ENCODE measurements around the gene TSKU.
"Not testable (repeated sequence)": the region's sequence is repeated elsewhere in the genome, so short reads cannot be mapped to it uniquely, and the experiment has no call there.

TSKU gene

DNA sequence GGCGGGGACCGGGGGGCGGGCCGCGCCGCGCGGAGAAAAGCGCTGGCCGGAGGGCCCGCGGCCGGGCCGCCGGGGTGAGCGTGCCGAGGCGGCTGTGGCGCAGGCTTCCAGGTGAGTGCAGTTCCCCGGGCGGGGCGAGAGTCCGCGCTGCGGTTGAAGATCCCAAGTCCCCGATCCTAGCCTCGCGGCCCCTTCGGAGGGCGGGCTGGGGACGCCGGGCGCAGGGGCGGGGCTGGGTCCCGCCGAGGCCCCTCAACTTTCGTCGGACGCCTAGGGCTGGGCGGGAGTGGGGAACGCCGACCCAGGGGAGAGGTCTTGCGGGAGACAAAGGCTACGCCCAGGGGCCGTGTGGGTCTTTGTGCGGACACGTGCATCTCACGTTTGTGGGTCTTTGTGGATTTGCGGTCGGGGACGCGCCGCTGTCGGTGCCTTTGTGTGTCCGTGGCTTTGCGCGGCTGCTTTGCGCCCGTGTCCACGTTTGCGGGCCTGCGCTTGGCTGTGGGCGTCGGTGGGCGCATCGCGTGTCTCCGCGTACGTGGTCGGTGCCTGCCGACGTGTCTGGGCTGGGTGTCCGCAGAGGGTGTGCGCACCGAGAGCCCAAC lies at the start of gene TSKU:
Gene TSKU, plus strand, starts transcription at position 63 of the 602 bp plus-strand sequence. CDS start 12,261 bp downstream, outside the sequence.
- TF ChIP-seq, protein P1, sequence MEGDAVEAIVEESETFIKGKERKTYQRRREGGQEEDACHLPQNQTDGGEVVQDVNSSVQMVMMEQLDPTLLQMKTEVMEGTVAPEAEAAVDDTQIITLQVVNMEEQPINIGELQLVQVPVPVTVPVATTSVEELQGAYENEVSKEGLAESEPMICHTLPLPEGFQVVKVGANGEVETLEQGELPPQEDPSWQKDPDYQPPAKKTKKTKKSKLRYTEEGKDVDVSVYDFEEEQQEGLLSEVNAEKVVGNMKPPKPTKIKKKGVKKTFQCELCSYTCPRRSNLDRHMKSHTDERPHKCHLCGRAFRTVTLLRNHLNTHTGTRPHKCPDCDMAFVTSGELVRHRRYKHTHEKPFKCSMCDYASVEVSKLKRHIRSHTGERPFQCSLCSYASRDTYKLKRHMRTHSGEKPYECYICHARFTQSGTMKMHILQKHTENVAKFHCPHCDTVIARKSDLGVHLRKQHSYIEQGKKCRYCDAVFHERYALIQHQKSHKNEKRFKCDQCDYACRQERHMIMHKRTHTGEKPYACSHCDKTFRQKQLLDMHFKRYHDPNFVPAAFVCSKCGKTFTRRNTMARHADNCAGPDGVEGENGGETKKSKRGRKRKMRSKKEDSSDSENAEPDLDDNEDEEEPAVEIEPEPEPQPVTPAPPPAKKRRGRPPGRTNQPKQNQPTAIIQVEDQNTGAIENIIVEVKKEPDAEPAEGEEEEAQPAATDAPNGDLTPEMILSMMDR (IDR thresholded peaks at IDR 0.05; ENCODE audit: insufficient read depth, low read depth, low read length, missing control alignments) = no peak
- DNase-seq (ENCODE audit: low read depth) = peak; percentile 36

GRCh38 chr11:76733906-76734305 lies 49.2 kb upstream of the TSKU start:
- H3K4me3 ChIP-seq (ENCODE audit: low read length) = not testable (repeated sequence)
- TF ChIP-seq, protein P1 (IDR thresholded peaks at IDR 0.05; ENCODE audit: insufficient read depth, low read depth, low read length, missing control alignments) = peak; percentile 60
- peak; percentile 85 for DNase-seq (ENCODE audit: low read depth)

More for the DNA sequence above, at the start of gene TSKU:
- peak within 1 kb of the TSS; percentile 84 for H3K4me3 ChIP-seq (ENCODE audit: low read length)

DNA sequence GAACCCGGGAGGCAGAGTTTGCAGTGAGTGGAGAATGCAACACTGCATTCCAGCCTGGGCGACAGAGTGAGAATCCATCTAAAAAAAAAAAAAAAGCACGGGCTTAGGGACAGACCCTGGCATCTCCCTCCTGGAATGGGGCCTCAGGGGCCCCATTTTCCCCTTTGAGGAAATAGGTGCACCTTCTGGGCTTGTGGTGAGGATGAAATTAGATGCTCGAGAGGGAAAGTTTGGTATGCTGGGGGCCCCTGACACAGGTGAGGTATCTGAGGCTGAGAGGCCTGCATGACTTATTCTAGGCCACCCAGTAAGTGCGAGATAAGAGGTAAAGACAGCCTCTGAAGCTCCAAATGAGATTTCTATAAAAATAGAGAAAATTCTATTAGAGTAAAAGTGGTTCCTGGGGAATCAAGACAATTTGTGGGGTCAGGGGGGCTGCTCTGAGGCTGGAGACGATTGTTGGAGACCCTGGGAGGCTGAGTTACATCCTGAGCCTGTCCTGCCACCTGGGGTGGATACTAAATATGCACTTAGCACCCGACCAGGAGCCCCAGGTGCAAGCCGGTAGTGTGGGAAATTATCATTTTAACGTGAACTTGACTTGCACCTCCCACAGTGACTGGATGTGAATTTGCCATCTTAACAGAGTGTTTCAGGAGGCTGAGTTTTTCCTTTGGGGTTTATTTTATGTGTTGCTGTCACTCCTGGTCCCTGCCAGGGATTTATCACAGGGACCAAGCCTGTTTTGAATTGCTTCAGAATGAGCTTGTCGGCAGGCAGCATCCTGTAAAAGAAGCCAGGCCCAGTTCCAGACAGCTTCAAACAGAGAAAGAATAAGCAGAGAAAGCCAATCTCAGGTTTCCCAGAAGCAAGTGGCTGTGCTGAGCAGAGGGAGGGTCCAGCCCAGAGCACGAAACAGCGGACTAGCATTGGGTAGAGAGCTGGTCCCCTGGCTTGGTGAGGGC lies 48.4 kb upstream of the TSKU start:
- DNase-seq (ENCODE audit: low read depth) = no peak
- TF ChIP-seq, protein P1 (IDR thresholded peaks at IDR 0.05; ENCODE audit: insufficient read depth, low read depth, low read length, missing control alignments) = no peak
- H3K4me3 ChIP-seq (ENCODE audit: low read length) = no peak overlapping the region

GRCh38 chr11:76735841-76736240 lies 47.3 kb upstream of the TSKU start:
- no peak overlapping the region for H3K4me3 ChIP-seq (ENCODE audit: low read length)
- TF ChIP-seq, protein P1 (IDR thresholded peaks at IDR 0.05; ENCODE audit: insufficient read depth, low read depth, low read length, missing control alignments) = no peak
- no peak for DNase-seq (ENCODE audit: low read depth)

GRCh38 chr11:76736266-76736665 lies 46.9 kb upstream of the TSKU start:
- DNase-seq (ENCODE audit: low read depth) = no peak
- TF ChIP-seq, protein P1 (IDR thresholded peaks at IDR 0.05; ENCODE audit: insufficient read depth, low read depth, low read length, missing control alignments) = no peak

DNA sequence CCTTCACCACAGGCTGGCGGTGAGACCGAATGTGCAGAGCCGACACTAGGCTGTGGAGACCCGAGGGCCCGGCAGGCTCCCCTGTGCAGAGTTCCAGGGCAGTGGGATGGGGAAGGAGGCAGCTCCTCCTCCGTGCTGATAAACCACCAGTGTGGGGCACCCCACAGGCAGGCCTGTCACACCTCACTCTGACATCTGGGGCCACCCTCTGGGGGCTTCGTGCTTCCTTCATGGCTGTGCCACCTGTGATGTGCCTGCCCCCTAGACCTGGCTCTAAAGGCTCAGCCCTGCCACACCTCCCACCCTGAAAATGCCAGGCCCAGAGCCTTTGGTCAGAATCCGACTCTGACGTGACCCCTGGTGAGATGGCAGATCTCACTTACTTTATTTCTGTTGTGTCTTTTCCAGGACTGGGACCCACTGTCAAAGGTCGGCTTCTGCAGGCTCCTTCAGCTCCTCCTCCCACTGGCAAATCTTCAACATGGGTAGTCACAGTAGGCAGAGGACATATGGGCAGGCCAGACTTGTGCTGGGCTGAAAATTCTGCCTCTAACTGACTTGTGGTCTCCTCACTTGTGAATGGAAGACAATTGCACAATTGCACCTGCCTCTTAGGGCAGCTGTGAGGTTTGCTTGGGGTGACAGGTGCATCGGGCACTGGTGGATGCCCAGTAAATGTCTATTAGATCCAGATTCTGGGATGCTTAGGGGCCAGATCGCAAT lies 46.2 kb upstream of the TSKU start:
- TF ChIP-seq, protein P1 (IDR thresholded peaks at IDR 0.05; ENCODE audit: insufficient read depth, low read depth, low read length, missing control alignments) = no peak
- no peak for DNase-seq (ENCODE audit: low read depth)
- no peak overlapping the region for H3K4me3 ChIP-seq (ENCODE audit: low read length)

More at GRCh38 chr11:76736266-76736665, 46.9 kb upstream of the TSKU start:
- H3K4me3 ChIP-seq (ENCODE audit: low read length) = no peak overlapping the region

Measured in epithelial cell of esophagus (primary cell).